SK-N-SH (cell line): ENCODE measurements around the gene HNRNPUL1. TPM values are rescaled to one million over a fixed set of nuclear protein-coding genes. Genes with fewer than 3 reads are reported as not detected.

ENCODE experiments used
- CTCF ChIA-PET: fragments of 300-600, 350-600 bp; formaldehyde crosslinking; extraction: SDS; loops from one replicate; lab custom pipeline; 2021; lab: Yijun Ruan, JAX
- POLR2A ChIA-PET: fragments of 350-600 bp; sonication (Branson Sonifier 250); formaldehyde crosslinking; extraction: SDS; loops from one replicate; lab custom pipeline; 2020; ENCODE audit warnings: antibody characterized with exemption, inconsistent platforms; lab: Yijun Ruan, JAX
- DNase-seq: peaks from one replicate; pipeline ENCODE4 v3.0.0; 2012
- H2AFZ ChIP-seq: fragments of 200-600 bp; sonication (generic); 2 replicates; pipeline ENCODE4 v1.8.1; 2016; ENCODE audit warnings: antibody characterized with exemption, mild to moderate bottlenecking, low read depth
- H3F3A ChIP-seq: fragments of 200-600 bp; sonication (generic); replicated peaks from 2 replicates; pipeline ENCODE3; 2016; ENCODE audit warnings: antibody characterized with exemption, mild to moderate bottlenecking; ENCODE audit not compliant: insufficient read depth
- H3K27ac ChIP-seq, 2 experiments: fragments of 200-500 bp in 1 of 2; fragments of 200-600 bp in 1 of 2; sonication (Bioruptor generic) in 1 of 2; sonication (generic), shearing (Covaris generic) in 1 of 2; 2 replicates each; pipeline versions ENCODE4 v1.5.1 to v1.6.1; 2014 to 2016; ENCODE audit warnings: low read depth in 2 of 2, inconsistent platforms in 1 of 2, low read length in 1 of 2, mild to moderate bottlenecking in 1 of 2, mixed read lengths in 1 of 2
- H3K27me3 ChIP-seq: fragments of 200-600 bp; sonication (generic), shearing (Covaris generic); 2 replicates; pipeline ENCODE4 v1.6.1; 2016; ENCODE audit warnings: mixed run types; ENCODE audit not compliant: insufficient read depth
- H3K36me3 ChIP-seq, 2 experiments: fragments of 200-500 bp in 1 of 2; fragments of 200-600 bp in 1 of 2; sonication (Bioruptor generic) in 1 of 2; sonication (generic) in 1 of 2; replicated peaks in 1 of 2; 2 replicates each; pipeline versions ENCODE3 to v1.5.1; 2014 to 2016; ENCODE audit warnings: low read length in 1 of 2, mild to moderate bottlenecking in 1 of 2; ENCODE audit not compliant: insufficient read depth in 2 of 2, control insufficient read depth in 1 of 2
- H3K4me1 ChIP-seq, 2 experiments: fragments of 200-500 bp in 1 of 2; fragments of 200-600 bp in 1 of 2; sonication (Bioruptor generic) in 1 of 2; sonication (generic), shearing (Covaris generic) in 1 of 2; 2 replicates each; pipeline versions ENCODE4 v1.5.1 to v1.6.1; 2014 to 2016; ENCODE audit warnings: low read depth in 1 of 2, low read length in 1 of 2, mixed run types in 1 of 2; ENCODE audit not compliant: insufficient read depth in 2 of 2, control insufficient read depth in 1 of 2
- H3K4me2 ChIP-seq: fragments of 200-600 bp; sonication (generic), shearing (Covaris generic); 2 replicates; pipeline ENCODE4 v1.6.1; 2017; ENCODE audit warnings: mixed run types
- H3K4me3 ChIP-seq, 2 experiments: fragments of 200-500 bp in 1 of 2; fragments of 200-600 bp in 1 of 2; sonication (Bioruptor generic) in 1 of 2; sonication (generic), shearing (Covaris generic) in 1 of 2; 2 replicates each; pipeline versions ENCODE4 v1.5.1 to v1.8.1; 2014 to 2016; ENCODE audit warnings: low read depth in 2 of 2, inconsistent platforms in 1 of 2, low read length in 1 of 2, mild to moderate bottlenecking in 1 of 2, mixed read lengths in 1 of 2, moderate library complexity in 1 of 2
- H3K79me2 ChIP-seq: fragments of 200-600 bp; sonication (generic); 2 replicates; pipeline ENCODE4 v1.8.1; 2017; ENCODE audit warnings: mild to moderate bottlenecking; ENCODE audit not compliant: insufficient read depth
- H3K9ac ChIP-seq: fragments of 200-600 bp; sonication (generic); 2 replicates; pipeline ENCODE4 v1.6.1; 2017; ENCODE audit warnings: mixed run types
- H3K9me2 ChIP-seq: fragments of 200-600 bp; sonication (generic); 2 replicates; pipeline ENCODE4 v1.6.1; 2017; ENCODE audit warnings: mixed run types
- H3K9me3 ChIP-seq: fragments of 200-600 bp; sonication (generic); 2 replicates; pipeline ENCODE4 v1.6.1; 2017; ENCODE audit warnings: mixed run types, mild to moderate bottlenecking, moderate library complexity
- H4K20me1 ChIP-seq: fragments of 200-600 bp; sonication (generic); 2 replicates; pipeline ENCODE4 v1.6.1; 2017; ENCODE audit warnings: mild to moderate bottlenecking, mixed run types; ENCODE audit not compliant: insufficient read depth
- CHD2 ChIP-seq: fragments of 150-350 bp; IDR thresholded peaks from 2 replicates; pipeline ENCODE4 v1.6.1; 2018; ENCODE audit warnings: low read length; ENCODE audit not compliant: partially characterized antibody
- EZH2phosphoT487 ChIP-seq: fragments of 200-600 bp; sonication (generic); IDR thresholded peaks from 2 replicates; pipeline ENCODE4 v1.6.1; 2017; ENCODE audit warnings: low read depth, mixed run types, mild to moderate bottlenecking, antibody characterized with exemption, moderate library complexity, borderline replicate concordance
- JUND ChIP-seq: IDR thresholded peaks from 2 replicates; pipeline ENCODE4 v1.4.0; 2012
- NFIC ChIP-seq: IDR thresholded peaks from 2 replicates; pipeline ENCODE4 v1.4.0; 2012; ENCODE audit warnings: borderline replicate concordance
- POLR2AphosphoS5 ChIP-seq: IDR thresholded peaks from 2 replicates; pipeline ENCODE4 v1.6.1; 2012; ENCODE audit warnings: low read depth, low read length
- RAD21 ChIP-seq: IDR thresholded peaks from 2 replicates; pipeline ENCODE4 v1.6.1; 2012; ENCODE audit warnings: mild to moderate bottlenecking, low read length
- SIN3A ChIP-seq: IDR thresholded peaks from 2 replicates; pipeline ENCODE4 v1.6.1; 2012; ENCODE audit warnings: low read depth, mild to moderate bottlenecking, low read length, moderate library complexity, borderline replicate concordance
- SMC3 ChIP-seq: IDR thresholded peaks from 2 replicates; pipeline ENCODE4 v1.6.1; 2012; ENCODE audit warnings: low read depth, low read length, improper control_type of control experiment
- WGBS: methylation state at CpG from one replicate; pipeline ENCODE4 v1.1.6; 2017; ENCODE audit warnings: low lambda C conversion rate; 5-methylcytosine and 5-hydroxymethylcytosine counted together
- polyA plus RNA-seq, 3 experiments: library from polyadenylated mRNA; depleted of rRNA; stranded (reverse); fragments of >200 nt; gene quantifications; 2 replicates each; pipeline ENCODE4 v1.2.3, GENCODE V29; 2012
- TF ChIP-seq, protein P1 (sequence below): IDR thresholded peaks from 2 replicates; pipeline ENCODE4 v1.4.0; 2012; ENCODE audit warnings: low read depth
- TF ChIP-seq, protein P2 (sequence below): IDR thresholded peaks from 2 replicates; pipeline ENCODE4 v1.4.0; 2012; ENCODE audit warnings: low read depth, borderline replicate concordance
- TF ChIP-seq, protein P3 (sequence below): IDR thresholded peaks from 2 replicates; pipeline ENCODE4 v1.6.1; 2012; ENCODE audit warnings: mild to moderate bottlenecking, low read depth, low read length, moderate library complexity
- TF ChIP-seq, protein P4 (sequence below): fragments of 200-600 bp; sonication (generic); IDR thresholded peaks from 2 replicates; pipeline ENCODE4 v1.6.1; 2017; ENCODE audit warnings: antibody characterized with exemption, mild to moderate bottlenecking, moderate library complexity
- TF ChIP-seq, protein P5 (sequence below): IDR thresholded peaks from 2 replicates; pipeline ENCODE4; 2012

HNRNPUL1 gene
- polyA plus RNA-seq, 1 of the 3 experiments (the other 2 are of a cell fraction): 41.5 TPM

DNA sequence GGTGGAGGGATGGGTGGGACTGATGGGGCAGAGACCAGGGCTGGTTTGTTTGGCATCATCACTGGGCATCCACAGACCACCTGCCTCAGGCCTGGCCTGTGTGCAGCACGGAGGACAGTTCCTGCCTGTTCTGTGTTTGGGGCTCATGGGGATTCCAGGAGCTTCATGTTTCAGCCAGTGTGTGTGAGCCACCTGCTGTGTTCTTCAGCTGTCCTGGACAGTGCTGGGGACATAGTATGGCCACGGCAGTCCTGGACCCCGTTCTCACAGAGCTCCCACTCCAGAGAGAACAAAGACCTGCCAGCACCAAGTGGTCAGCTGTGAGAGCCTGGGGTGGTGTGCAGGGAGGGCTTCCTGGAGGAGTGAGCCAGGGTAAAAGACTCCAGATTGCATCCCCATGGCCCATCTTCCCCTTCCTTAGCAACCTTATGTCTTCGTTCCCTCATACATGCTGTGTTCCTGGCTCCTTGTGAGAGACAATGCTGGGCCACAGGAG lies 43.8 kb downstream of the HNRNPUL1 start:
- H3K36me3 ChIP-seq: peaks cover 51 to 52% of the 10 kb centered on the region in 2 experiments
- no peak for DNase-seq
- 68% methylated on average over 3 of the region's 4 CpGs for WGBS
- H3K4me3 ChIP-seq: no peak overlapping the region; a peak in 1 of 4 replicates
- peaks cover 14 to 19% of the 10 kb centered on the region in 2 experiments; a peak in 3 of 4 replicates for H3K4me1 ChIP-seq
- no peak for TF ChIP-seq SMC3
- no peak for TF ChIP-seq JUND
- TF ChIP-seq NFIC: no peak
- TF ChIP-seq, protein P1, sequence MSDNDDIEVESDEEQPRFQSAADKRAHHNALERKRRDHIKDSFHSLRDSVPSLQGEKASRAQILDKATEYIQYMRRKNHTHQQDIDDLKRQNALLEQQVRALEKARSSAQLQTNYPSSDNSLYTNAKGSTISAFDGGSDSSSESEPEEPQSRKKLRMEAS: no peak
- peak overlapping the region; percentile 36 to 95; a peak in 3 of 4 replicates for H3K27ac ChIP-seq
- peaks cover 72% of the 10 kb centered on the region for H3F3A ChIP-seq
- H4K20me1 ChIP-seq: no peaks in the 10 kb centered on the region; the same call in 1 of the 2 replicates
- POLR2A ChIA-PET: interaction anchor here (0.7 kb wide), 1 partner anchor 44 kb away, joined by 6 read pairs; the partner anchor contains the start of gene HNRNPUL1
- H3K9ac ChIP-seq: no peak overlapping the region
- H3K27me3 ChIP-seq: no peaks in the 10 kb centered on the region
- CTCF ChIA-PET: interaction anchor here (0.6 to 5.5 kb wide), 26 partner anchors 10 to 338 kb away, joined by 3 to 105 read pairs (median 6); partner anchors contain the start of genes DMAC2, HNRNPUL1 and TGFB1
- H2AFZ ChIP-seq: no peak overlapping the region
- H3K79me2 ChIP-seq: peaks cover 32% of the 10 kb centered on the region
- H3K4me2 ChIP-seq: no peak overlapping the region
- H3K9me2 ChIP-seq: no peaks in the 10 kb centered on the region
- no peaks in the 10 kb centered on the region for H3K9me3 ChIP-seq

DNA sequence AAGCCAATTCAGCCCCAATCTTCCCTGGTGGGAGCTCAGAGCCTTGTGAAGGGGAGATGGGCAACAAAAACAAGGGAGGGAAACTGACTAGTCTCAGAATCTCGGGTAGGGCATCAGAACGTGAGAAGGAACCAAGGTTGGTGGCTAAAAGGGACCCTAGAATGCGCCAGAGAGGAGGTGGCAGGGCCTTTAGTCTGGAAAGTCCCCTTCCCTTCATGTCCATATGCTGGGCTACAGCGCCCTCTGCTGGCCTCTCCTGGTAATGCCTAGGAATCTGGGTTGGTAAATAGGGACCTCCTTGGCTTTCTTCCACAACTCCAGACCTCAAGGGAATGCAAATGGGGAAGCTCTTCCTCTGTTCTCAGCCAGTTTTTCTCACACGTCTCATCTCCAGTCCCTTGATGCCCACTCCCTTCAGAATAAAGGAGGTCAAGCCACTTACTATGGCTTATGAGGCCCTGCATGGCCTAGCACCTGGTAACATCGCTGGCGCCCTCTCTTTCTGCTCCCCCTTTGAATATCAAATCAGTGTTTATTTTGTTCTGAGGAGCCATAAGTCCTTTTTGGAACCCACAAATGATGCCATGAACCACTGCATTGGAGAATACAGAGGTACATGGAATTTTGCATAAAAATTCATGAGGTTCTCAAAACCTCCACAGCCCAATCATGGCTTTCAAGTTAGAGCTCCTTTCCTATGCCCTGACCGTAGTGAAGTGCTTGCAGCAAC lies 44.4 kb downstream of the HNRNPUL1 start:
- ChIA-PET CTCF (interaction anchor here (0.6 to 5.5 kb wide), 35 partner anchors 8 to 339 kb away, joined by 3 to 105 read pairs (median 5); partner anchors contain the start of genes B9D2, DMAC2, HNRNPUL1 and TGFB1), POLR2A (interaction anchor here (0.7 kb wide), 1 partner anchor 44 kb away, joined by 6 read pairs; the partner anchor contains the start of gene HNRNPUL1)
- peak; percentile 85 for DNase-seq
- no peaks in the 10 kb centered on the region; the same call in 1 of the 2 replicates for H4K20me1 ChIP-seq
- peaks cover 38% of the 10 kb centered on the region for H3K79me2 ChIP-seq
- peak overlapping the region; percentile 56 to 95 for H3K27ac ChIP-seq
- no peaks in the 10 kb centered on the region for H3K9me3 ChIP-seq
- TF ChIP-seq, protein P2, sequence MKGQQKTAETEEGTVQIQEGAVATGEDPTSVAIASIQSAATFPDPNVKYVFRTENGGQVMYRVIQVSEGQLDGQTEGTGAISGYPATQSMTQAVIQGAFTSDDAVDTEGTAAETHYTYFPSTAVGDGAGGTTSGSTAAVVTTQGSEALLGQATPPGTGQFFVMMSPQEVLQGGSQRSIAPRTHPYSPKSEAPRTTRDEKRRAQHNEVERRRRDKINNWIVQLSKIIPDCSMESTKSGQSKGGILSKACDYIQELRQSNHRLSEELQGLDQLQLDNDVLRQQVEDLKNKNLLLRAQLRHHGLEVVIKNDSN: no peak
- TF ChIP-seq, protein P3, sequence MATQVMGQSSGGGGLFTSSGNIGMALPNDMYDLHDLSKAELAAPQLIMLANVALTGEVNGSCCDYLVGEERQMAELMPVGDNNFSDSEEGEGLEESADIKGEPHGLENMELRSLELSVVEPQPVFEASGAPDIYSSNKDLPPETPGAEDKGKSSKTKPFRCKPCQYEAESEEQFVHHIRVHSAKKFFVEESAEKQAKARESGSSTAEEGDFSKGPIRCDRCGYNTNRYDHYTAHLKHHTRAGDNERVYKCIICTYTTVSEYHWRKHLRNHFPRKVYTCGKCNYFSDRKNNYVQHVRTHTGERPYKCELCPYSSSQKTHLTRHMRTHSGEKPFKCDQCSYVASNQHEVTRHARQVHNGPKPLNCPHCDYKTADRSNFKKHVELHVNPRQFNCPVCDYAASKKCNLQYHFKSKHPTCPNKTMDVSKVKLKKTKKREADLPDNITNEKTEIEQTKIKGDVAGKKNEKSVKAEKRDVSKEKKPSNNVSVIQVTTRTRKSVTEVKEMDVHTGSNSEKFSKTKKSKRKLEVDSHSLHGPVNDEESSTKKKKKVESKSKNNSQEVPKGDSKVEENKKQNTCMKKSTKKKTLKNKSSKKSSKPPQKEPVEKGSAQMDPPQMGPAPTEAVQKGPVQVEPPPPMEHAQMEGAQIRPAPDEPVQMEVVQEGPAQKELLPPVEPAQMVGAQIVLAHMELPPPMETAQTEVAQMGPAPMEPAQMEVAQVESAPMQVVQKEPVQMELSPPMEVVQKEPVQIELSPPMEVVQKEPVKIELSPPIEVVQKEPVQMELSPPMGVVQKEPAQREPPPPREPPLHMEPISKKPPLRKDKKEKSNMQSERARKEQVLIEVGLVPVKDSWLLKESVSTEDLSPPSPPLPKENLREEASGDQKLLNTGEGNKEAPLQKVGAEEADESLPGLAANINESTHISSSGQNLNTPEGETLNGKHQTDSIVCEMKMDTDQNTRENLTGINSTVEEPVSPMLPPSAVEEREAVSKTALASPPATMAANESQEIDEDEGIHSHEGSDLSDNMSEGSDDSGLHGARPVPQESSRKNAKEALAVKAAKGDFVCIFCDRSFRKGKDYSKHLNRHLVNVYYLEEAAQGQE: 0 out of 2 replicates have a peak, but pooled peaks have one; percentile 10
- no peak for TF ChIP-seq SIN3A
- peak; percentile 64 for TF ChIP-seq POLR2AphosphoS5
- TF ChIP-seq SMC3: peak; percentile 54; the same call in 1 of the 2 replicates
- TF ChIP-seq EZH2phosphoT487: no peak
- TF ChIP-seq, protein P4, sequence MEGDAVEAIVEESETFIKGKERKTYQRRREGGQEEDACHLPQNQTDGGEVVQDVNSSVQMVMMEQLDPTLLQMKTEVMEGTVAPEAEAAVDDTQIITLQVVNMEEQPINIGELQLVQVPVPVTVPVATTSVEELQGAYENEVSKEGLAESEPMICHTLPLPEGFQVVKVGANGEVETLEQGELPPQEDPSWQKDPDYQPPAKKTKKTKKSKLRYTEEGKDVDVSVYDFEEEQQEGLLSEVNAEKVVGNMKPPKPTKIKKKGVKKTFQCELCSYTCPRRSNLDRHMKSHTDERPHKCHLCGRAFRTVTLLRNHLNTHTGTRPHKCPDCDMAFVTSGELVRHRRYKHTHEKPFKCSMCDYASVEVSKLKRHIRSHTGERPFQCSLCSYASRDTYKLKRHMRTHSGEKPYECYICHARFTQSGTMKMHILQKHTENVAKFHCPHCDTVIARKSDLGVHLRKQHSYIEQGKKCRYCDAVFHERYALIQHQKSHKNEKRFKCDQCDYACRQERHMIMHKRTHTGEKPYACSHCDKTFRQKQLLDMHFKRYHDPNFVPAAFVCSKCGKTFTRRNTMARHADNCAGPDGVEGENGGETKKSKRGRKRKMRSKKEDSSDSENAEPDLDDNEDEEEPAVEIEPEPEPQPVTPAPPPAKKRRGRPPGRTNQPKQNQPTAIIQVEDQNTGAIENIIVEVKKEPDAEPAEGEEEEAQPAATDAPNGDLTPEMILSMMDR: peak; percentile 95
- TF ChIP-seq, protein P5, sequence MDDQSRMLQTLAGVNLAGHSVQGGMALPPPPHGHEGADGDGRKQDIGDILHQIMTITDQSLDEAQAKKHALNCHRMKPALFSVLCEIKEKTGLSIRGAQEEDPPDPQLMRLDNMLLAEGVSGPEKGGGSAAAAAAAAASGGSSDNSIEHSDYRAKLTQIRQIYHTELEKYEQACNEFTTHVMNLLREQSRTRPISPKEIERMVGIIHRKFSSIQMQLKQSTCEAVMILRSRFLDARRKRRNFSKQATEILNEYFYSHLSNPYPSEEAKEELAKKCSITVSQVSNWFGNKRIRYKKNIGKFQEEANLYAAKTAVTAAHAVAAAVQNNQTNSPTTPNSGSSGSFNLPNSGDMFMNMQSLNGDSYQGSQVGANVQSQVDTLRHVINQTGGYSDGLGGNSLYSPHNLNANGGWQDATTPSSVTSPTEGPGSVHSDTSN: 0 out of 2 replicates have a peak, but pooled peaks have one; percentile 22
- peak; percentile 74 for TF ChIP-seq RAD21
- peak; percentile 35 for TF ChIP-seq CHD2
- H3K4me2 ChIP-seq: peak overlapping the region; percentile 96
- WGBS: 36% methylated on average over 8 of the region's 8 CpGs
- no peak overlapping the region for H3K9ac ChIP-seq
- no peaks in the 10 kb centered on the region for H3K9me2 ChIP-seq
- H3K4me1 ChIP-seq: peaks cover 14 to 19% of the 10 kb centered on the region in 2 experiments; a peak in 3 of 4 replicates
- peaks cover 52 to 54% of the 10 kb centered on the region in 2 experiments for H3K36me3 ChIP-seq
- H2AFZ ChIP-seq: no peak overlapping the region
- H3F3A ChIP-seq: peaks cover 76% of the 10 kb centered on the region
- no peaks in the 10 kb centered on the region for H3K27me3 ChIP-seq
- H3K4me3 ChIP-seq: peak overlapping the region; percentile 23 to 69; a peak in 2 of 4 replicates
